ENCODE measurements around the gene FABP7. TPM values are rescaled to one million over a fixed set of nuclear protein-coding genes. Genes with fewer than 3 reads are reported as not detected.

FABP7 gene
- total RNA-seq, 2 donors from 2014 or later, result not detected

GRCh38 chr6:122798099-122798641 lies 18.7 kb downstream of the FABP7 start:
- intact Hi-C loops (cut with DNase I), result no loop called here
- no peaks in the 10 kb centered on the region for H3K4me1 ChIP-seq (replicated peaks)
- 46% methylated on average over 6 of the region's 6 CpGs for WGBS
- no peaks in the 10 kb centered on the region for H3K9me3 ChIP-seq
- no peaks in the 10 kb centered on the region for H3K27me3 ChIP-seq (replicated peaks; ENCODE audit: insufficient read depth)
- H3K4me3 ChIP-seq, result no peak overlapping the region
- peak; percentile 13 for DNase-seq (ENCODE audit: low spot score)
- TF ChIP-seq POLR2A (IDR thresholded peaks at IDR 0.05) (no peak), POLR2AphosphoS5 (IDR thresholded peaks at IDR 0.05) (peak; percentile 10), CTCF (IDR thresholded peaks at IDR 0.05) (no peak)
- no peaks in the 10 kb centered on the region for H3K36me3 ChIP-seq
- H3K27ac ChIP-seq, result peak overlapping the region in 1 of 2 donors; percentile 28

- Histone ChIP-seq H3K27ac (peak overlapping the region in 1 of 2 donors; percentile 28), H3K4me3 (no peak overlapping the region), H3K27me3 (replicated peaks; ENCODE audit: insufficient read depth) (no peaks in the 10 kb centered on the region), H3K4me1 (replicated peaks) (no peaks in the 10 kb centered on the region), H3K36me3 (no peaks in the 10 kb centered on the region), H3K9me3 (no peaks in the 10 kb centered on the region)
- DNase-seq (ENCODE audit: low spot score), result no peak
- intact Hi-C loops (cut with DNase I), result no loop called here
- TF ChIP-seq POLR2AphosphoS5 (IDR thresholded peaks at IDR 0.05) (no peak), POLR2A (IDR thresholded peaks at IDR 0.05) (no peak), CTCF (IDR thresholded peaks at IDR 0.05) (no peak)
- 78% methylated on average over 4 of the region's 4 CpGs for WGBS
Observed at GRCh38 chr6:122799140-122799745, 19.7 kb downstream of the FABP7 start.

- TF ChIP-seq POLR2AphosphoS5 (IDR thresholded peaks at IDR 0.05) (peak; percentile 24), CTCF (IDR thresholded peaks at IDR 0.05) (no peak)
- Histone ChIP-seq H3K36me3 (no peaks in the 10 kb centered on the region), H3K27ac (peak overlapping the region; percentile 1 to 28), H3K27me3 (replicated peaks; ENCODE audit: insufficient read depth) (no peaks in the 10 kb centered on the region), H3K4me1 (replicated peaks) (no peaks in the 10 kb centered on the region), H3K4me3 (no peak overlapping the region), H3K9me3 (no peaks in the 10 kb centered on the region)
- intact Hi-C loops (cut with DNase I), result no loop called here
- 20% methylated on average over 5 of the region's 5 CpGs for WGBS
- DNase-seq (ENCODE audit: low spot score), result peak; percentile 51
Observed at GRCh38 chr6:122799916-122800686, 20.6 kb downstream of the FABP7 start.

GRCh38 chr6:122800906-122801305 lies 21.4 kb downstream of the FABP7 start:
- Histone ChIP-seq H3K27ac (peak overlapping the region in 1 of 2 donors; percentile 28), H3K27me3 (replicated peaks; ENCODE audit: insufficient read depth) (no peaks in the 10 kb centered on the region), H3K9me3 (no peaks in the 10 kb centered on the region), H3K4me1 (replicated peaks) (no peaks in the 10 kb centered on the region), H3K36me3 (no peaks in the 10 kb centered on the region), H3K4me3 (no peak overlapping the region)
- intact Hi-C loops (cut with DNase I), result no loop called here
- DNase-seq (ENCODE audit: low spot score), result no peak
- 63% methylated on average over 3 of the region's 3 CpGs for WGBS
- TF ChIP-seq CTCF (IDR thresholded peaks at IDR 0.05), result no peak
- no peak for TF ChIP-seq POLR2A (IDR thresholded peaks at IDR 0.05)
- no peak for TF ChIP-seq POLR2AphosphoS5 (IDR thresholded peaks at IDR 0.05)
